HEK293 (cell line): ENCODE measurements around the gene FXYD6.

Source experiments
- CTCF ChIP-seq: fragments of 450-650 bp; formaldehyde crosslinking; IDR thresholded peaks from 2 replicates; pipeline ENCODE4 v1.5.1; 2016; ENCODE audit warnings: missing biosample characterization, missing genetic modification characterization
- GFI1B ChIP-seq: fragments of 450-650 bp; formaldehyde crosslinking; IDR thresholded peaks from 2 replicates; pipeline ENCODE4 v1.5.1; 2016; ENCODE audit warnings: missing biosample characterization, missing genetic modification characterization
- OVOL3 ChIP-seq: fragments of 450-650 bp; formaldehyde crosslinking; IDR thresholded peaks from 2 replicates; pipeline ENCODE4 v1.5.1; 2016; ENCODE audit warnings: missing biosample characterization, missing genetic modification characterization
- REST ChIP-seq: fragments of 450-650 bp; formaldehyde crosslinking; IDR thresholded peaks from 2 replicates; pipeline ENCODE4 v1.5.1; 2016; ENCODE audit warnings: missing biosample characterization, missing genetic modification characterization
- YY1 ChIP-seq: fragments of 450-650 bp; formaldehyde crosslinking; IDR thresholded peaks from 2 replicates; pipeline ENCODE4 v1.5.1; 2018; ENCODE audit warnings: missing biosample characterization, missing genetic modification characterization
- ZNF146 ChIP-seq: fragments of 450-650 bp; formaldehyde crosslinking; IDR thresholded peaks from 2 replicates; pipeline ENCODE4 v1.5.1; 2016; ENCODE audit warnings: missing biosample characterization, missing genetic modification characterization
- ZNF24 ChIP-seq: fragments of 450-650 bp; formaldehyde crosslinking; IDR thresholded peaks from 2 replicates; pipeline ENCODE4 v1.5.1; 2016; ENCODE audit warnings: missing biosample characterization, missing genetic modification characterization
- ZNF311 ChIP-seq: fragments of 450-650 bp; formaldehyde crosslinking; IDR thresholded peaks from 2 replicates; pipeline ENCODE4 v1.5.1; 2017; ENCODE audit warnings: missing biosample characterization, missing genetic modification characterization, borderline replicate concordance

- TF ChIP-seq REST (tag by site-specific recombination) (no peak), YY1 (tag by site-specific recombination) (no peak), OVOL3 (tag by site-specific recombination) (no peak), CTCF (no peak), GFI1B (tag by site-specific recombination) (no peak), ZNF24 (tag by site-specific recombination) (no peak), ZNF311 (tag by site-specific recombination) (no peak), ZNF146 (no peak)
Observed at GRCh38 chr11:117842131-117842941, 34.1 kb downstream of the FXYD6 start.
